ENCODE data around the gene CSF2RB. TPM values are rescaled to one million over a fixed set of nuclear protein-coding genes. Genes with fewer than 3 reads are reported as not detected.

The CSF2RB gene
- total and polyA plus RNA-seq, 2 of the 13 experiments (the other 11 are each of a cell fraction or from before 2014, with no cell fraction given), result not detected

DNA sequence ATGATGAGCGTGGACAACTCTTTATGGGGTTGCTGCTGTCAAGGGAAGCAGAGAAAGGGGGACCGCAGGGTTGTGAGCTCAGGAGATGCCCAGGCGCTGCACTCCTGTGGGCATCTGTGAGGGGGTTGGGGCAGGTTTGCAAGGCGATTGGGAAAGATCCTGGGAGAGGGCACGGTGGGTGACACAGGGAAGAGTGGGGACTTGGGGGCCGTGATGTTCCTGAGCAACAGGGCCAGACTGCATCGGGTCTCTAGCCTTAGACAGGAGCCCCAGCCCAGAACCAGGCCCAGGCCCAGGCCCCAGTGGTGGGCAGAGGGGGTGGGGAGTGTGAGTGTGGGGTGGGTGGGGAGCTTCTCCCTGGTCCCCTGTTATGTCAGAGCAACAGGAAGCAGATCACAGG lies 38.3 kb downstream of the CSF2RB start:
- H3K36me3 ChIP-seq (replicated peaks in 1 of 2; ENCODE audit: control insufficient read depth in 1 of 2, insufficient read depth in 2 of 2, low read length in 2 of 2), result no peaks in the 10 kb centered on the region
- H4K20me1 ChIP-seq (ENCODE audit: insufficient read depth, low read length), result no peaks in the 10 kb centered on the region
- H3K4me3 ChIP-seq (replicated peaks in 1 of 3; ENCODE audit: insufficient read depth in 1 of 3, low read depth in 2 of 3, low read length in 3 of 3), result no peak overlapping the region
- BruUV-seq (replicated peaks), result no TSS peak
- ATAC-seq (no peak), DNase-seq (ENCODE audit: low spot score) (no peak), FAIRE-seq (no peak)
- WGBS (ENCODE audit: low lambda C conversion rate), result 4% methylated on average over 7 of the region's 7 CpGs
- H3K9ac ChIP-seq (ENCODE audit: insufficient read depth, low read depth, low read length), result no peak overlapping the region
- H3K4me2 ChIP-seq (ENCODE audit: low read depth, low read length), result no peak overlapping the region
- POLR2A ChIA-PET, result no interaction called here
- H3K79me2 ChIP-seq (ENCODE audit: insufficient read depth, low read length), result no peaks in the 10 kb centered on the region
- no peak for TF ChIP-seq CEBPB (IDR thresholded peaks at IDR 0.05; ENCODE audit: borderline replicate concordance, low read depth, low read length)
- TF ChIP-seq ADNP (CRISPR knock-in tag; IDR thresholded peaks at IDR 0.05), result no peak
- TF ChIP-seq RAD51 (IDR thresholded peaks at IDR 0.05; ENCODE audit: borderline replicate concordance), result no peak
- TF ChIP-seq CCDC6 (CRISPR knock-in tag; IDR thresholded peaks at IDR 0.05), result no peak
- no peak for TF ChIP-seq ZNF766 (CRISPR knock-in tag; IDR thresholded peaks at IDR 0.05; ENCODE audit: borderline replicate concordance)
- TF ChIP-seq ZNF75D (CRISPR knock-in tag; IDR thresholded peaks at IDR 0.05; ENCODE audit: borderline replicate concordance), result no peak
- no peak for TF ChIP-seq ZNF546 (CRISPR knock-in tag; conservative IDR thresholded peaks at IDR 0.05)
- no peak for TF ChIP-seq NKX3-1 (CRISPR knock-in tag; IDR thresholded peaks at IDR 0.05)
- no peak for TF ChIP-seq NAIF1 (CRISPR knock-in tag; IDR thresholded peaks at IDR 0.05; ENCODE audit: borderline replicate concordance)
- TF ChIP-seq SRY (CRISPR knock-in tag; IDR thresholded peaks at IDR 0.05), result no peak
- H3K27me3 ChIP-seq (ENCODE audit: control insufficient read depth in 1 of 2, insufficient read depth in 2 of 2, low read length in 2 of 2), result peaks cover 1 to 17% of the 10 kb centered on the region in 2 experiments; a peak in 3 of 5 replicates
- no peak overlapping the region for H3K27ac ChIP-seq (ENCODE audit: extremely low read length, insufficient read depth, low read length)
- in situ Hi-C loops (cut with HindIII; ENCODE audit: extremely low pct_ligation_motif_present, low pct_unique_long_range_greater_than_20kb) (no loop called here), intact Hi-C loops (cut with micrococcal nuclease; ENCODE audit: unreplicated experiment) (no loop called here)
- CTCF ChIA-PET (ENCODE audit: low intra/inter-chr PET ratio, low total read pairs), result no interaction called here
- H3K4me1 ChIP-seq (ENCODE audit: insufficient read depth, low read length), result no peaks in the 10 kb centered on the region
- no peak overlapping the region for H2AFZ ChIP-seq (ENCODE audit: low read length)
- H3K9me3 ChIP-seq (ENCODE audit: low read length), result no peaks in the 10 kb centered on the region

Data from HepG2 (cell line).